HEK293 (cell line): ENCODE results near the gene HS3ST4.

Experiments
- BCL6B ChIP-seq: fragments of 450-650 bp; formaldehyde crosslinking; IDR thresholded peaks from 2 replicates; pipeline ENCODE4 v1.5.1; 2017; ENCODE audit warnings: missing biosample characterization, missing genetic modification characterization
- CTCF ChIP-seq: fragments of 450-650 bp; formaldehyde crosslinking; IDR thresholded peaks from 2 replicates; pipeline ENCODE4 v1.5.1; 2016; ENCODE audit warnings: missing biosample characterization, missing genetic modification characterization
- PRDM10 ChIP-seq: fragments of 450-650 bp; formaldehyde crosslinking; IDR thresholded peaks from 2 replicates; pipeline ENCODE4 v1.5.1; 2016; ENCODE audit warnings: missing biosample characterization, missing genetic modification characterization
- PRDM6 ChIP-seq: fragments of 450-650 bp; formaldehyde crosslinking; IDR thresholded peaks from 2 replicates; pipeline ENCODE4 v1.5.1; 2017; ENCODE audit warnings: missing biosample characterization, missing genetic modification characterization
- ZFP3 ChIP-seq: fragments of 450-650 bp; formaldehyde crosslinking; IDR thresholded peaks from 2 replicates; pipeline ENCODE4 v1.5.1; 2016; ENCODE audit warnings: low read depth, missing biosample characterization, missing genetic modification characterization
- ZNF114 ChIP-seq: fragments of 450-650 bp; formaldehyde crosslinking; IDR thresholded peaks from 2 replicates; pipeline ENCODE4 v1.5.0; 2017; ENCODE audit warnings: missing biosample characterization, missing genetic modification characterization
- ZNF121 ChIP-seq: fragments of 450-650 bp; formaldehyde crosslinking; IDR thresholded peaks from 2 replicates; pipeline ENCODE4 v1.5.1; 2016; ENCODE audit warnings: missing biosample characterization, missing genetic modification characterization
- ZNF133 ChIP-seq: fragments of 450-650 bp; formaldehyde crosslinking; IDR thresholded peaks from 2 replicates; pipeline ENCODE4 v1.5.1; 2016; ENCODE audit warnings: missing biosample characterization, missing genetic modification characterization
- ZNF274 ChIP-seq, 2 experiments: fragments of 200-500 bp in 1 of 2; fragments of 450-650 bp in 1 of 2; sonication (Bioruptor generic) in 1 of 2; formaldehyde crosslinking in 1 of 2; IDR thresholded peaks; 2 replicates each; pipeline versions ENCODE4 v1.5.1 to v1.6.1; 2014 to 2016; ENCODE audit warnings: borderline replicate concordance in 1 of 2, inconsistent platforms in 1 of 2, low read length in 1 of 2, missing biosample characterization in 1 of 2, missing genetic modification characterization in 1 of 2
- ZNF561 ChIP-seq: fragments of 450-650 bp; IDR thresholded peaks from 2 replicates; pipeline ENCODE4 v1.5.1; 2018; ENCODE audit warnings: missing biosample characterization, missing genetic modification characterization, borderline replicate concordance
- ZNF629 ChIP-seq: fragments of 450-650 bp; formaldehyde crosslinking; IDR thresholded peaks from 2 replicates; pipeline ENCODE4 v1.5.1; 2017; ENCODE audit warnings: missing biosample characterization, missing genetic modification characterization
- ZNF704 ChIP-seq: fragments of 450-650 bp; formaldehyde crosslinking; IDR thresholded peaks from 2 replicates; pipeline ENCODE4 v1.5.1; 2016; ENCODE audit warnings: missing biosample characterization, missing genetic modification characterization
- ZNF777 ChIP-seq: fragments of 450-650 bp; formaldehyde crosslinking; IDR thresholded peaks from 2 replicates; pipeline ENCODE4 v1.5.1; 2017; ENCODE audit warnings: missing biosample characterization, missing genetic modification characterization, borderline replicate concordance
- ZNF830 ChIP-seq: fragments of 450-650 bp; IDR thresholded peaks from 2 replicates; pipeline ENCODE4 v1.5.0; 2018; ENCODE audit warnings: missing biosample characterization, missing genetic modification characterization, low read depth, mild to moderate bottlenecking, moderate library complexity

GRCh38 chr16:25750488-25751216 lies 58.9 kb downstream of the HS3ST4 start:
- TF ChIP-seq CTCF (tag by site-specific recombination) (no peak), ZNF274 (IDR thresholded peaks at IDR 0.05; ENCODE audit: low read length) (no peak), ZNF274 (tag by site-specific recombination; IDR thresholded peaks at IDR 0.05; ENCODE audit: borderline replicate concordance) (no peak), ZNF561 (tag by site-specific recombination) (no peak), ZNF629 (tag by site-specific recombination) (no peak), BCL6B (tag by site-specific recombination) (no peak), ZNF777 (no peak), ZNF114 (tag by site-specific recombination) (no peak), ZNF133 (tag by site-specific recombination) (no peak), PRDM10 (no peak), ZNF121 (tag by site-specific recombination) (no peak), ZNF830 (tag by site-specific recombination) (no peak), PRDM6 (no peak), ZNF704 (no peak), ZFP3 (tag by site-specific recombination) (no peak)
